ENCODE data around the gene RDM1.

Gene RDM1, protein sequence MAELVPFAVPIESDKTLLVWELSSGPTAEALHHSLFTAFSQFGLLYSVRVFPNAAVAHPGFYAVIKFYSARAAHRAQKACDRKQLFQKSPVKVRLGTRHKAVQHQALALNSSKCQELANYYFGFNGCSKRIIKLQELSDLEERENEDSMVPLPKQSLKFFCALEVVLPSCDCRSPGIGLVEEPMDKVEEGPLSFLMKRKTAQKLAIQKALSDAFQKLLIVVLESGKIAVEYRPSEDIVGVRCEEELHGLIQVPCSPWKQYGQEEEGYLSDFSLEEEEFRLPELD

DNA sequence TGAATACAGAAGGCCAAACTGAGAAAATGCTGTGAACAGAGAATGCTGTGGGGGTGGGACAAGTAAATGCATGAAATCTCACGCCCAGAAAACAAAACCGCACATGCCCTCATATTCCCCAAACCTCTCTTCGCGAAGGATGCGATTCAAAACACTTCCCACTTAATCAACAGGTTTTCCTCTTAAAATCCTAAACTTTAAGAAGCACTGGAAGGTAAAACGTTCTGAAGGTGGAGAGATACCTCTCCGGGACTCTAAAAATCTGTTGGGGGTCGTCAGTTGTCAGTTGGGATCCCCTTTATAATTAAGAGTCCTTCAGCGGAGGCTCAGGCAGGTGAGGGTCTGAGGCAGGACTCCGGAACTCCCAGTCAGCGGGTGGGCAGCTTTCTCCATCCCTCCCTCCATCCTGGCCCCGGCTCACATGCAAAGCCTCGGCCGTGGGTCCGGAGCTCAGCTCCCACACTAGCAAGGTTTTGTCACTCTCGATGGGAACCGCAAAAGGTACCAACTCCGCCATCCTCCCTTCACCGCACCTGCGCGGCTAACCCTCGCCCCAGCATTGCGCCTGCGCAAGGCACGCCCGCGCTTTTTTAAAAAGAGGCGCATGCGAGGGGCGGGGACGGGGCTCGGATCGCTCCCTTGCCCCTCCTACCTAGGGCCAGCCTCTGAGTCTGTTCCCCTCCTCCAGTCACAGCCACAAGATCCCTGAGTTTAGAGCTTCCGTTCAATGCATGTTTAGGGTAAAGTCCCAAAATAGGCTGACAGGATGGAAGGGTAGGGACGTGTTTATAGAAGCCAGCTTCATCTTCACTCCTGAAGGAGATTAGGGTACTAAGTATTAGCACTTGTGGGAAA, at the start of gene RDM1:
TSS of gene RDM1 (minus strand) at position 563 of the 855 bp plus-strand sequence. CDS start at position 517, 46 bp downstream.
- in situ Hi-C loops (cut with MboI; ENCODE audit: low sequenced_read_pairs), result no loop called here

- in situ Hi-C loops (cut with MboI; ENCODE audit: low sequenced_read_pairs), result loop anchor here (10.0 kb wide), 2 partner anchors 96 to 166 kb away; no protein-coding TSS in a partner anchor
Measured at GRCh38 chr17:35978346-35978745, 47.8 kb upstream of the RDM1 start.

- in situ Hi-C loops (cut with MboI; ENCODE audit: low sequenced_read_pairs), result loop anchor here (10.0 kb wide), 2 partner anchors 97 to 167 kb away; no protein-coding TSS in a partner anchor
Measured at GRCh38 chr17:35977509-35977908, 46.9 kb upstream of the RDM1 start.

DNA sequence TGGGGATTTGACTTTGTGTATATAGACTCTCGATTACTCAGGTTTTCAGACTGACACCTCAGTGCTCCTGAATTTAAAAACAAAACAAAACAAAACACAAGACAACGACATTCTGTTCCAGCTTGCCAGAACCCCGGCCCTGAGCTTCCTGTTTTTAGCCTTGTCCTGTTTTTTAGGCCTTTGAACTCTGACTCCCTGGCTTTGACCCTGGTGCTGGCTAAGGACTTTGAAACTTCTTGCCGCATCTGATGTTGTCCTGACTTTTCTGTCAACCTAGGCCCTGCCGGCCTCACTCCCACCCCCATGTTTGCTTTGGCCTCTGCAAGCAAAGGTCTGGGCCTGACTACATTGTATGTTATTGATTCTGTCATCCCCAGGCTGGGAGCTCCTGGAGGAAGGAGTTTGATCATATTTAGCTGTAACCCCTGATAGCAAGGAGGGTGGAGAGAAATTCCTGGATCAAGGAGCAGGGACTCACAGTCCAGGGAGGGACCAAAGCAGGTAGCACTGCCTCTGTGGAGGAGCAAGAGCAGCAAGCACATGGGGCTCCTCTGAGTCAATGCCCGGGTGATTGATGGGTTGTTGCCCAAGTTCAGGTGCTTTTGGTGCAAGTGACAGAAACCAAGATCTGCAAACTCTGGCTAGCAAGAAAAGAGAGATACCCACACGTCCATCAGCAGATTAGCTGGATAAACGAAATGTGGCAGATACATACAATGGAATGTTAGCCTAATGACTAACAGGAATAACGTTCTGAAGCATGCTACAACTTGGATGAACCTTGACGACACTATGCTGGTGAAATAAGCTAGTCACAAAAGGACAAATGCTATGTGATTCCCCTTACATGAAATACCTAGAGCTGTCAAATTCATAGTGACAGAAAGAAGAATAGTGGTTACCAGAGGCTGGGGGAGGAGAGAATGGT, 43.0 kb upstream of the RDM1 start:
- in situ Hi-C loops (cut with MboI; ENCODE audit: low sequenced_read_pairs), result loop anchor here (10.0 to 25.0 kb wide), 3 partner anchors 101 to 514 kb away; partner anchors contain the start of gene ZNHIT3

DNA sequence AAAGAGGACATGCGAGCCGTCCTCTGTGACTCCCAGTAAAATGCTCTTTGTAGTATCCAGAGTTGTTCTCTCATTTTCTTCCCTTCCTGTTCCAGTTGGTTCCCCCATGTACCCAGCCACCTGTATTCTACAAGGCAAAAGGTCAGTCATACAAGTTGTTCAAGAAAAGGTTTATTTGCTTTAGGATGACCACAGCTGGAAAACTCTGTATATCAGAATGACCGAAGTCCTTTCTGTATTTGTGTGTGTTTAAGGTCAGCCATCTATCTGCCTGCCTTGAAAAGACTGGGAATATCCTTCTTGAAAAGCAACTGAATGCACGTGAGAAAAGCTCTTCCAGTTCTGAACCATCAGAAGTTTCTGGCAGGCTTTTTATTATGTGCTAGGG, 42.4 kb upstream of the RDM1 start:
- in situ Hi-C loops (cut with MboI; ENCODE audit: low sequenced_read_pairs), result loop anchor here (10.0 to 25.0 kb wide), 3 partner anchors 102 to 514 kb away; partner anchors contain the start of gene ZNHIT3

DNA sequence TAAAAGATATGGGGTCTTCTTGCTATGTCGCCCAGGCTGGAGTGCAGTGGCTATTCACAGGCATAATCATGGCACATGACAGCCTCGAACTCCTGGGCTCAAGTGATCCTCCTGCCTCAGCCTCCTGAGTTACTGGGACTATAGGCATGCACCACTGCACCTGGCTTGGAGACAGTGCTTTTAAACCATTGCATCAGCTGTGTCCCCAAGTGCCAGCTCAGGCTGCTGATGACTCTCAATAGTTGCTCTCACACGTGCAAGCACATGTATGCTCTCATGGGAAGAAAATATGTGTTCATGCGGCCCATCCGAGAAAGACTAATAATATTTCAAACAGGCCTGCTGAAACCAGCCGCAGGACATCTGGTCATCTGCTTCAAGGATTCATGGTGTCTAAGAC, 42.0 kb upstream of the RDM1 start:
- in situ Hi-C loops (cut with MboI; ENCODE audit: low sequenced_read_pairs), result loop anchor here (10.0 to 25.0 kb wide), 3 partner anchors 102 to 515 kb away; partner anchors contain the start of gene ZNHIT3

GRCh38 chr17:35972066-35972465, 41.5 kb upstream of the RDM1 start:
- in situ Hi-C loops (cut with MboI; ENCODE audit: low sequenced_read_pairs), result loop anchor here (10.0 to 25.0 kb wide), 3 partner anchors 103 to 515 kb away; partner anchors contain the start of gene ZNHIT3

DNA sequence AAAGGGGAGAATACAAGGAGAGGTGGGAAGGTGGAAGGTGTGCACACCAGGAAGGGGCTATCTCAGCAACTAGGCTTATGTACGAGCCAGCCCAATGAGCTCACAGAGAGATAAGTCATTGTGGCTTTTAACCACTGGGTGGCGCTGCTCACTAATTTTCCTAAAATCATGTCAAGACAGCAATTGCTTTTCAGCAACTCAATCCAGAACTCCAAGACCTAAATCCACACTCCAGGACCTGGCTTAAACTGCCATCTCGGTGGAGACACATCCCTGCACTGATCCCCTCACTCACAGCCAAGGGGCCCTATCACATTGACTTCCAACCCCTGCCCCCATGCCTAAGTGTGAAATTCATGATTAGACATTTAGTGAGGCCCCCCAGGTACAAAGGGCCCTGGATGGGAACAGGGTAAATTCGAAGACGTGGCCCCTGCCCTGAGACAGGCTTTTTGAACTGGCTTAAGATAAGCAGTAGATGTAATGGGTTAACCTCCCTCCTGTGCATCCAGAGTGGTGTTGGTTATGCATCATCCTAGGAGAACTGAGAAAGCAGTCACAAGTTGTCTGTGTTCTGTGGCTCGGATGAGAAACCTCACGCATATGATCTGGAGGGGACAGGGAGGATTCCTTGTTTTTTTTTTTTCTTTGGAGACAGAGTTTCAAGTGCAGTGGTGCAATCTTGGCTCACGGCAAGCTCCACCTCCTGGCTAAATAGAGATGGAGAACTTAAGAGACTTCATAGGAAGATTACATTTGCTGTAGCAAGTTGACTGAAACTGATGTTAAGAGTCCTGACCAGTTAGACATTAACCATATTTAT, 39.2 kb upstream of the RDM1 start:
- in situ Hi-C loops (cut with MboI; ENCODE audit: low sequenced_read_pairs), result loop anchor here (10.0 to 25.0 kb wide), 3 partner anchors 105 to 518 kb away; partner anchors contain the start of gene ZNHIT3

DNA sequence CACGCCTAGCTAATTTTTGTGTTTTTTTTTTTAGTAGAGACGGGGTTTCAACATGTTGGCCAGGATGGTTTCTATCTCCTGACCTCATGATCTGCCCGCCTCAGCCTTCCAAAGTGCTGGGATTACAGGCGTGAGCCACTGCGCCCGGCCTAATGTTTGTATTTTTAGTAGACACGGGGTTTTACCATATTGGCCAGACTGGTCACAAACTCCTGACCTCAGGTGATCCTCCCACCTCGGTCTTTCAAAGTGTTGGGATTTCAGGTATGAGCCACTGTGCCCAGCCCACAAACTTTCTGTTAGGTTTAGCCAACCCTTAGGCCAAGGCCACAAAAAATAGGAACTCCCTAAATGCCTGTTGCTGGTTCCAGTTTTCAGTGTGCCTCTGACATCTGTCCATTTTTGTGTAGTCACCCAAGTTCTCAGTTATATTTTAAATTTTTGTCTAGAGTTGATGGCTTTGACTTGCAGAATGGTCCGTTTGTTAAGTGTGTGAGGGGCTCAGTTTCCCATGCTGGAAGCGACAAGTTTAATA, 38.0 kb upstream of the RDM1 start:
- in situ Hi-C loops (cut with MboI; ENCODE audit: low sequenced_read_pairs), result loop anchor here (25.0 kb wide), 1 partner anchor 519 kb away; the partner anchor contains the start of gene ZNHIT3

- in situ Hi-C loops (cut with MboI; ENCODE audit: low sequenced_read_pairs), result loop anchor here (25.0 kb wide), 1 partner anchor 522 kb away; the partner anchor contains the start of gene ZNHIT3
Measured at GRCh38 chr17:35965272-35965671, 34.7 kb upstream of the RDM1 start.

GRCh38 chr17:35963663-35964062, 33.1 kb upstream of the RDM1 start:
- in situ Hi-C loops (cut with MboI; ENCODE audit: low sequenced_read_pairs), result loop anchor here (25.0 kb wide), 1 partner anchor 524 kb away; the partner anchor contains the start of gene ZNHIT3

DNA sequence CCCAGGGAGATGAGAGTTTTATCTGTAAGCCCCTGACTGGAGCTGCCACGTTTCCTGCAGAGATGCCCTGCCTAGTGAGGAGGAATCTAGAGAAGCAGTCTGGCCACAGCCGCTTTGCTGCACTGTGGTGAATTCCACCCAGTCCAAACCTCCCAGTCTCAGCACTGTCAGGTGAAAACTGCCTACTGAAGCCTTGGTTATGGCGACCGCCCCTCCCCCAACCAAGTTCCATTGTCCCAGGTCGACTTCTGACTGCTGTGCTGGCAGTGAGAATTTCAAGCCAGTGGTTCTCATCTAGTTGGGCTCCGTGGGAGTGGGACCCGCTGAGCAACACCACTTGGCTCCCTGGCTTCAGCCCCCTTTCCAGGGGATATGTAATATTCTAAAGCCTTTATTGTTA, 23.1 kb upstream of the RDM1 start:
- in situ Hi-C loops (cut with MboI; ENCODE audit: low sequenced_read_pairs), result loop anchor here (25.0 kb wide), 1 partner anchor 534 kb away; the partner anchor contains the start of gene ZNHIT3

- in situ Hi-C loops (cut with MboI; ENCODE audit: low sequenced_read_pairs), result no loop called here
Measured at GRCh38 chr17:35949401-35949800, 18.8 kb upstream of the RDM1 start.

- in situ Hi-C loops (cut with MboI; ENCODE audit: low sequenced_read_pairs), result no loop called here
Measured at GRCh38 chr17:35948092-35948491, 17.5 kb upstream of the RDM1 start.

DNA sequence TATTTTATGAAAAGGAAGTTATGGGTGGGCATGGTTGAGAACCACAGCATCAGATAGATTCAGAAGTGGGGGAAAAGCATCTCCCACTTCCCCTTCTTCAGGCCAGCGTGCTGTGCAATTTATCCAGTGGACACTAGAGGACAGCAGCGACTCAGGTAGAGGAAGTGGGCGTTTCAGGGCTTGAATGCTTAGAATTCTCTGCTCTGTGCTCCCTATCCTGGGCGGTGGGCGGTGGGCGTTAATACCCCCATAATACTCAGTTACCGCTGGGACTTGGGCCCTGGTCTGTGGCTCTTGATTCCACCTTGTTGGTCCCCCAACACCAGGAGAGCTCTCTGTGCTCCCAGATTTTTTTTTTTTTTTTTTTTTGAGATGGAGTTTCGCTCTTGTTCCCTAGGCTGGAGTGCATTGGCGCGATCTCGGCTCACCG, 16.6 kb upstream of the RDM1 start:
- in situ Hi-C loops (cut with MboI; ENCODE audit: low sequenced_read_pairs), result no loop called here

- in situ Hi-C loops (cut with MboI; ENCODE audit: low sequenced_read_pairs), result no loop called here
Measured at GRCh38 chr17:35944151-35944550, 13.6 kb upstream of the RDM1 start.

DNA sequence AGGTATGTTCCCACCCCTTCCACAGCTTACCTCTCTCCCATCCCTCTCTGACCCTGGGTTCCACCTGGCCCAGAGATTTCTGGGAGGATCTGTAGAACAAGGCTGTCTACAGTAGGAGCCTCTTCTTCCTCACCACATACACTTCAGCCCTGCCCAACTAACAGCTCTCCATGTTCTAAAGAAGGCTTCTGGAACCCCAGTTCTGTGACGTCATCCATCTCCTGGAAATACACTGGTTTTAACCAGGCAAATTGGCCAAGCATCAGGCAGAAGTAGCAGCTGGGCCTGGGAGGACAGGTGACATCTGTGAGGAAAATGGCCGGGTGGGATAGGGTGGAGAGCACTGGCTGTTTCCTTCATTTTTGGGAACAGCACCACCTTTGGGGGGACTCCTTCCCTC, 13.0 kb upstream of the RDM1 start, which contains the start of gene LYZL6:
TSS of gene LYZL6 (minus strand) at position 177 of the 400 bp plus-strand sequence. CDS start 4,357 bp downstream, outside the sequence.
- in situ Hi-C loops (cut with MboI; ENCODE audit: low sequenced_read_pairs), result no loop called here

- in situ Hi-C loops (cut with MboI; ENCODE audit: low sequenced_read_pairs), result no loop called here
Measured at GRCh38 chr17:35942588-35943186, 12.1 kb upstream of the RDM1 start.
